ENCODE data around the gene ABHD8. TPM values are rescaled to one million over a fixed set of nuclear protein-coding genes. Genes with fewer than 3 reads are reported as not detected.

Gene ABHD8
- total RNA-seq, 1 donor from 2014 or later: 6.6 TPM

GRCh38 chr19:17246681-17247425 is 56.4 kb downstream of the ABHD8 start:
- Mint-ChIP-seq H3K9me3 (ENCODE audit: low read depth) (no peaks in the 10 kb centered on the region), H3K4me1 (ENCODE audit: low read depth) (peaks cover 43% of the 10 kb centered on the region), H3K27ac (ENCODE audit: unreplicated experiment) (no peak overlapping the region), H3K36me3 (ENCODE audit: low read depth) (no peaks in the 10 kb centered on the region), H3K27me3 (ENCODE audit: low read depth) (no peaks in the 10 kb centered on the region), H3K4me3 (ENCODE audit: unreplicated experiment) (peak overlapping the region; percentile 81)
- DNase-seq (ENCODE audit: low spot score): no peak
- TF ChIP-seq CTCF (IDR thresholded peaks at IDR 0.05): no peak

- Mint-ChIP-seq H3K9me3 (ENCODE audit: low read depth) (no peaks in the 10 kb centered on the region), H3K4me1 (ENCODE audit: low read depth) (peaks cover 53% of the 10 kb centered on the region), H3K4me3 (ENCODE audit: unreplicated experiment) (peak within 1 kb of the TSS; percentile 90), H3K27me3 (ENCODE audit: low read depth) (no peaks in the 10 kb centered on the region), H3K27ac (ENCODE audit: unreplicated experiment) (peak within 1 kb of the TSS; percentile 88), H3K36me3 (ENCODE audit: low read depth) (no peaks in the 10 kb centered on the region)
- TF ChIP-seq CTCF (IDR thresholded peaks at IDR 0.05): no peak
- DNase-seq (ENCODE audit: low spot score): no peak
These were observed 57.7 kb downstream of the ABHD8 start, which contains the start of gene NR2F6 for GRCh38 chr19:17245535-17245984. Gene NR2F6 (minus strand): TSS chr19:17245919. CDS start chr19:17245220, 699 bp downstream.

GRCh38 chr19:17244618-17245534 is 58.3 kb downstream of the ABHD8 start:
- no peak for TF ChIP-seq CTCF (IDR thresholded peaks at IDR 0.05)
- Mint-ChIP-seq H3K4me1 (ENCODE audit: low read depth) (peaks cover 53% of the 10 kb centered on the region), H3K4me3 (ENCODE audit: unreplicated experiment) (peak overlapping the region; percentile 90), H3K9me3 (ENCODE audit: low read depth) (no peaks in the 10 kb centered on the region), H3K36me3 (ENCODE audit: low read depth) (no peaks in the 10 kb centered on the region), H3K27me3 (ENCODE audit: low read depth) (no peaks in the 10 kb centered on the region), H3K27ac (ENCODE audit: unreplicated experiment) (peak overlapping the region; percentile 63)
- no peak for DNase-seq (ENCODE audit: low spot score)

- H3K9me3 Mint-ChIP-seq (ENCODE audit: low read depth): no peaks in the 10 kb centered on the region
- no peaks in the 10 kb centered on the region for H3K36me3 Mint-ChIP-seq (ENCODE audit: low read depth)
- TF ChIP-seq CTCF (IDR thresholded peaks at IDR 0.05): no peak
- H3K27ac Mint-ChIP-seq (ENCODE audit: unreplicated experiment): peak overlapping the region; percentile 63
- DNase-seq (ENCODE audit: low spot score): no peak
- H3K4me1 Mint-ChIP-seq (ENCODE audit: low read depth): peaks cover 48% of the 10 kb centered on the region
- H3K4me3 Mint-ChIP-seq (ENCODE audit: unreplicated experiment): peak overlapping the region; percentile 90
- no peaks in the 10 kb centered on the region for H3K27me3 Mint-ChIP-seq (ENCODE audit: low read depth)
These were observed 59.2 kb downstream of the ABHD8 start for GRCh38 chr19:17243830-17244617.
